Liver (tissue), 9 donors: ENCODE data around the gene STK11. TPM values are rescaled to one million over a fixed set of nuclear protein-coding genes. Genes with fewer than 3 reads are reported as not detected.

Experiments
- DNase-seq: peaks from one replicate; pipeline ENCODE4 v3.0.0-alpha.2; 2017; ENCODE audit warnings: low spot score
- H3K27ac ChIP-seq, 2 donors: one replicate each; pipeline ENCODE4 v1.7.0; 2013; ENCODE audit warnings: inconsistent platforms in 2 of 2, low read length in 2 of 2, control low read depth in 1 of 2, low read depth in 1 of 2, mild to moderate bottlenecking in 1 of 2
- H3K27me3 ChIP-seq, 4 donors: one replicate each; pipeline versions ENCODE4 v1.6.1 to v1.7.0; 2013; ENCODE audit warnings: low read length in 3 of 4, inconsistent platforms in 1 of 4, mild to moderate bottlenecking in 1 of 4, moderate library complexity in 1 of 4; ENCODE audit not compliant: control insufficient read depth in 4 of 4, insufficient read depth in 4 of 4
- H3K36me3 ChIP-seq, 4 donors: one replicate each; pipeline versions ENCODE4 v1.6.1 to v1.7.0; 2013; ENCODE audit warnings: low read length in 3 of 4, mild to moderate bottlenecking in 3 of 4, low read depth in 1 of 4, moderate library complexity in 1 of 4; ENCODE audit not compliant: control insufficient read depth in 4 of 4, insufficient read depth in 3 of 4
- H3K4me1 ChIP-seq, 4 donors: one replicate each; pipeline versions ENCODE4 v1.6.1 to v1.7.0; 2013; ENCODE audit warnings: low read length in 3 of 4, mild to moderate bottlenecking in 3 of 4, moderate library complexity in 1 of 4; ENCODE audit not compliant: control insufficient read depth in 4 of 4, insufficient read depth in 4 of 4
- H3K4me3 ChIP-seq, 3 donors: one replicate each; pipeline versions ENCODE4 v1.6.1 to v1.7.0; 2013; ENCODE audit warnings: low read length in 3 of 3, control low read depth in 1 of 3, low read depth in 1 of 3, mild to moderate bottlenecking in 1 of 3
- H3K9ac ChIP-seq, 2 donors: one replicate each; pipeline ENCODE4 v1.7.0; 2013; ENCODE audit warnings: low read length in 2 of 2, mild to moderate bottlenecking in 2 of 2, moderate library complexity in 2 of 2, control low read depth in 1 of 2, low read depth in 1 of 2
- H3K9me3 ChIP-seq, 4 donors: one replicate each; pipeline versions ENCODE4 v1.6.1 to v1.7.0; 2013; ENCODE audit warnings: low read length in 3 of 4; ENCODE audit not compliant: control insufficient read depth in 4 of 4
- CTCF ChIP-seq: fragments of 150-350 bp; IDR thresholded peaks from 2 replicates; pipeline ENCODE4 v1.5.1; 2017; ENCODE audit warnings: improper control_type of control experiment, low read depth, low read length; ENCODE audit not compliant: missing input control
- EGR1 ChIP-seq, 2 donors: IDR thresholded peaks; 2 replicates each; pipeline ENCODE4 v1.6.1; 2016 to 2018; ENCODE audit warnings: antibody characterized with exemption in 2 of 2, low read depth in 2 of 2
- FOXA1 ChIP-seq: IDR thresholded peaks from 2 replicates; pipeline ENCODE4 v1.6.1; 2016; ENCODE audit warnings: antibody characterized with exemption
- FOXA2 ChIP-seq: IDR thresholded peaks from 2 replicates; pipeline ENCODE4 v1.6.1; 2016; ENCODE audit warnings: antibody characterized with exemption
- GABPA ChIP-seq, 2 donors: IDR thresholded peaks in 1 of 2; conservative IDR thresholded peaks in 1 of 2; 2 replicates each; pipeline ENCODE4 v1.6.1; 2016; ENCODE audit warnings: antibody characterized with exemption in 2 of 2, mild to moderate bottlenecking in 1 of 2, moderate library complexity in 1 of 2
- HNF4G ChIP-seq: IDR thresholded peaks from 2 replicates; pipeline ENCODE4 v1.6.1; 2016; ENCODE audit warnings: antibody characterized with exemption
- JUND ChIP-seq, 2 donors: IDR thresholded peaks; 2 replicates each; pipeline ENCODE4 v1.6.1; 2016; ENCODE audit warnings: antibody characterized with exemption in 2 of 2
- MAX ChIP-seq: IDR thresholded peaks from 2 replicates; pipeline ENCODE4 v1.6.1; 2016; ENCODE audit warnings: antibody characterized with exemption
- REST ChIP-seq: IDR thresholded peaks from 2 replicates; pipeline ENCODE4 v1.6.1; 2016; ENCODE audit warnings: antibody characterized with exemption, mild to moderate bottlenecking
- RXRA ChIP-seq, 2 donors: IDR thresholded peaks; 2 replicates each; pipeline ENCODE4 v1.6.1; 2017 to 2018; ENCODE audit warnings: antibody characterized with exemption in 2 of 2, mild to moderate bottlenecking in 1 of 2
- SP1 ChIP-seq: IDR thresholded peaks from 2 replicates; pipeline ENCODE4 v1.6.1; 2018; ENCODE audit warnings: antibody characterized with exemption, mild to moderate bottlenecking
- TAF1 ChIP-seq: conservative IDR thresholded peaks from 2 replicates; pipeline ENCODE4 v1.6.1; 2016; ENCODE audit warnings: antibody characterized with exemption, mild to moderate bottlenecking
- YY1 ChIP-seq: IDR thresholded peaks from 2 replicates; pipeline ENCODE4 v1.6.1; 2016; ENCODE audit warnings: antibody characterized with exemption, mild to moderate bottlenecking
- ZBTB33 ChIP-seq: IDR thresholded peaks from 2 replicates; pipeline ENCODE4 v1.6.1; 2016; ENCODE audit warnings: antibody characterized with exemption
- WGBS: extraction: QIAGEN DNeasy Blood & Tissue Kit; methylation state at CpG from one replicate; pipeline ENCODE4 v1.1.7; 2013; 5-methylcytosine and 5-hydroxymethylcytosine counted together
- polyA plus RNA-seq, 2 donors: library from polyadenylated mRNA; stranded (reverse) in 1 of 2; unstranded in 1 of 2; fragments of 200-250 nt in 1 of 2; fragments of >200 nt in 1 of 2; fragmentation: Nextera tagmentation in 1 of 2; extraction: Ambion mirVana in 1 of 2; gene quantifications; one replicate each; pipeline versions ENCODE4 v1.2.1 to v1.2.3, GENCODE V29; 2013 to 2015
- total RNA-seq, 2 donors: library from RNA; depleted of rRNA; stranded (reverse); fragments of >200 nt; gene quantifications; one replicate each; pipeline ENCODE4 v1.2.3, GENCODE V29; 2014
- donor health status: healthy.
- donor health status: healthy.
- donor health status: healthy.
- donor health status: healthy.
- donor health status: healthy.

Gene STK11
- total and polyA plus RNA-seq, 4 donors = 3.0 to 126 (median 35.5) TPM

- no peak overlapping the region for H3K9ac ChIP-seq
- no peaks in the 10 kb centered on the region for H3K9me3 ChIP-seq
- no peak overlapping the region for H3K27ac ChIP-seq
- H3K36me3 ChIP-seq = peaks cover 18 to 24% (median 18%) of the 10 kb centered on the region in 4 donors
- TF ChIP-seq CTCF = no peak
- no peak for TF ChIP-seq SP1
- TF ChIP-seq REST = no peak
- no peak for TF ChIP-seq MAX
- no peak for TF ChIP-seq RXRA (IDR thresholded peaks at IDR 0.05)
- TF ChIP-seq TAF1 = no peak
- no peak for TF ChIP-seq GABPA (IDR thresholded peaks at IDR 0.05 in 1 of 2, conservative IDR thresholded peaks at IDR 0.05 in 1 of 2)
- no peak for TF ChIP-seq FOXA1
- TF ChIP-seq HNF4G = no peak
- TF ChIP-seq EGR1 (IDR thresholded peaks at IDR 0.05; ENCODE audit: low read depth in 2 of 2) = no peak
- no peak for TF ChIP-seq JUND (IDR thresholded peaks at IDR 0.05)
- TF ChIP-seq ZBTB33 = no peak
- TF ChIP-seq YY1 = no peak
- TF ChIP-seq FOXA2 = no peak
- H3K4me3 ChIP-seq = no peak overlapping the region
- DNase-seq = no peak
- no peaks in the 10 kb centered on the region for H3K27me3 ChIP-seq
- 93% methylated on average over 15 of the region's 15 CpGs for WGBS
- peaks cover 14 to 51% (median 40%) of the 10 kb centered on the region in 4 donors for H3K4me1 ChIP-seq
These were observed 71.5 kb downstream of the STK11 start for GRCh38 chr19:1277061-1277460.

Other genes with a start within 250 kb of the STK11 start
- gene WDR18, start 221.4 kb upstream of the STK11 start, total RNA-seq = 10 to 100 TPM; 24.3 to 41.7 TPM
- gene WDR18, start 221.4 kb upstream of the STK11 start, polyA plus RNA-seq = 10 to 100 TPM; 33.8 to 45.3 TPM
- under 1 TPM in 1 of 2 donors, not detected in 1; 0.05 TPM for gene GRIN3B, start 205.4 kb upstream of the STK11 start, total RNA-seq
- gene GRIN3B, start 205.4 kb upstream of the STK11 start, polyA plus RNA-seq = not detected
- gene TMEM259, start 184.7 kb upstream of the STK11 start, total RNA-seq = 10 to 100 TPM; 34.3 to 80.3 TPM
- 10 to 100 TPM; 29.7 to 99.3 TPM for gene TMEM259, start 184.7 kb upstream of the STK11 start, polyA plus RNA-seq
- not detected for gene RNU6-2, start 184.3 kb upstream of the STK11 start, total RNA-seq
- not detected for gene RNU6-2, start 184.3 kb upstream of the STK11 start, polyA plus RNA-seq
- 10 to 100 TPM; 31.0 to 38.4 TPM for gene CNN2, start 179.2 kb upstream of the STK11 start, total RNA-seq
- 10 to 100 TPM; 10.1 to 22.6 TPM for gene CNN2, start 179.2 kb upstream of the STK11 start, polyA plus RNA-seq
- 10 to 100 TPM in 1 of 2 donors, 1 to 10 TPM in 1; 5.3 to 60.9 TPM for gene ABCA7, start 165.7 kb upstream of the STK11 start, total RNA-seq
- gene ABCA7, start 165.7 kb upstream of the STK11 start, polyA plus RNA-seq = 1 to 10 TPM; 3.0 to 4.4 TPM
- gene ARHGAP45, start 138.6 kb upstream of the STK11 start, total RNA-seq = 10 to 100 TPM; 13.6 to 27.5 TPM
- gene ARHGAP45, start 138.6 kb upstream of the STK11 start, polyA plus RNA-seq = 1 to 10 TPM; 3.3 to 5.8 TPM
- gene POLR2E, start 110.4 kb upstream of the STK11 start, total RNA-seq = 100 to 1,000 TPM in 1 of 2 donors, 10 to 100 TPM in 1; 51.8 to 168 TPM
- gene POLR2E, start 110.4 kb upstream of the STK11 start, polyA plus RNA-seq = 100 to 1,000 TPM; 175 to 211 TPM
- 100 to 1,000 TPM; 122 to 149 TPM for gene GPX4, start 101.8 kb upstream of the STK11 start, total RNA-seq
- gene GPX4, start 101.8 kb upstream of the STK11 start, polyA plus RNA-seq = 100 to 1,000 TPM; 447 to 558 TPM
- gene SBNO2, start 31.5 kb upstream of the STK11 start, total RNA-seq = 10 to 100 TPM; 11.0 to 25.0 TPM
- gene SBNO2, start 31.5 kb upstream of the STK11 start, polyA plus RNA-seq = 10 to 100 TPM in 1 of 2 donors, 1 to 10 TPM in 1; 2.2 to 19.1 TPM
- gene CBARP, start 32.2 kb downstream of the STK11 start, total RNA-seq = under 1 TPM; 0.05 to 0.25 TPM
- gene CBARP, start 32.2 kb downstream of the STK11 start, polyA plus RNA-seq = under 1 TPM in 1 of 2 donors, not detected in 1; 0.06 TPM
- gene ATP5F1D, start 36.0 kb downstream of the STK11 start, total RNA-seq = 10 to 100 TPM; 20.2 to 44.5 TPM
- 100 to 1,000 TPM; 246 to 315 TPM for gene ATP5F1D, start 36.0 kb downstream of the STK11 start, polyA plus RNA-seq
- 10 to 100 TPM in 1 of 2 donors, 1 to 10 TPM in 1; 9.1 to 22.9 TPM for gene MIDN, start 42.8 kb downstream of the STK11 start, total RNA-seq
- gene MIDN, start 42.8 kb downstream of the STK11 start, polyA plus RNA-seq = 10 to 100 TPM in 1 of 2 donors, 1 to 10 TPM in 1; 2.9 to 14.6 TPM
- gene CIRBP, start 63.6 kb downstream of the STK11 start, total RNA-seq = 100 to 1,000 TPM in 1 of 2 donors, 10 to 100 TPM in 1; 80.5 to 135 TPM
- gene CIRBP, start 63.6 kb downstream of the STK11 start, polyA plus RNA-seq = 100 to 1,000 TPM in 1 of 2 donors, 10 to 100 TPM in 1; 41.1 to 113 TPM
- 10 to 100 TPM; 14.6 to 15.7 TPM for gene FAM174C, start 69.8 kb downstream of the STK11 start, total RNA-seq
- 10 to 100 TPM; 51.9 to 79.8 TPM for gene FAM174C, start 69.8 kb downstream of the STK11 start, polyA plus RNA-seq
- 1 to 10 TPM in 1 of 2 donors, under 1 TPM in 1; 0.98 to 6.2 TPM for gene EFNA2, start 80.1 kb downstream of the STK11 start, total RNA-seq
- gene EFNA2, start 80.1 kb downstream of the STK11 start, polyA plus RNA-seq = 1 to 10 TPM; 2.5 to 9.8 TPM
- 10 to 100 TPM; 54.4 to 85.7 TPM for gene NDUFS7, start 178.1 kb downstream of the STK11 start, total RNA-seq
- gene NDUFS7, start 178.1 kb downstream of the STK11 start, polyA plus RNA-seq = 100 to 1,000 TPM; 170 to 185 TPM
- 100 to 1,000 TPM in 1 of 2 donors, 10 to 100 TPM in 1; 76.2 to 181 TPM for gene GAMT, start 195.8 kb downstream of the STK11 start, total RNA-seq
- 100 to 1,000 TPM; 367 to 394 TPM for gene GAMT, start 195.8 kb downstream of the STK11 start, polyA plus RNA-seq
- 10 to 100 TPM; 30.0 to 45.0 TPM for gene DAZAP1, start 201.8 kb downstream of the STK11 start, total RNA-seq
- gene DAZAP1, start 201.8 kb downstream of the STK11 start, polyA plus RNA-seq = 10 to 100 TPM in 1 of 2 donors, 1 to 10 TPM in 1; 5.4 to 29.4 TPM
- gene RPS15, start 232.6 kb downstream of the STK11 start, total RNA-seq = 100 to 1,000 TPM; 296 to 408 TPM
- 100 to 1,000 TPM; 420 to 954 TPM for gene RPS15, start 232.6 kb downstream of the STK11 start, polyA plus RNA-seq
- under 1 TPM; under 0.01 to 0.05 TPM for gene APC2, start 244.3 kb downstream of the STK11 start, total RNA-seq
- gene APC2, start 244.3 kb downstream of the STK11 start, polyA plus RNA-seq = under 1 TPM; 0.01 to 0.06 TPM